ENCODE measurements around the gene DIAPH3.

DNA sequence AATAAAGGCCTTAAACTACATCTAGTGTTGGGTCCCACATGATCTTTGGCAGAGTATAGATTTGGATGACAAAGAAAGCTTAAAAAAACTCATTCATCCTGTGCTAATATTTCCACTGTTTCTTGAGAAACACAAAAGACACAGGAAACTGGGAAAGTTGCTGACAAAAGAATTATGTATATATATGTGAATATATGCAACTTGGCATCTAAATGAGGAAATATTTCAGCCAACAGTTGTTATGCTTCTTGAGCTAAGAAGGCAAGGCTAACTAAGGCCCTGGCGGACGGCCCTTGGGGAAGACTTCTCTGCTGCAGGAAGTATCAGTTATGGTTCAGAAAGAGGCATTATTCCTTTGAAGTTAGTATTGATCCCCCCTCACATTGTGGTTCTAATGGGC lies 491.8 kb downstream of the DIAPH3 start:
- no peak for TF ChIP-seq TEAD4 (CRISPR knock-in tag; IDR thresholded peaks at IDR 0.05)
- no peak for TF ChIP-seq CTCF (IDR thresholded peaks at IDR 0.05)
- no peak for TF ChIP-seq TCF7 (CRISPR knock-in tag; IDR thresholded peaks at IDR 0.05; ENCODE audit: low read depth)
- no peak for TF ChIP-seq ELF4 (CRISPR knock-in tag; IDR thresholded peaks at IDR 0.05; ENCODE audit: low read depth)
- TF ChIP-seq, protein P1, sequence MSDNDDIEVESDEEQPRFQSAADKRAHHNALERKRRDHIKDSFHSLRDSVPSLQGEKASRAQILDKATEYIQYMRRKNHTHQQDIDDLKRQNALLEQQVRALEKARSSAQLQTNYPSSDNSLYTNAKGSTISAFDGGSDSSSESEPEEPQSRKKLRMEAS (CRISPR knock-in tag; IDR thresholded peaks at IDR 0.05): no peak
- TF ChIP-seq, protein P2, sequence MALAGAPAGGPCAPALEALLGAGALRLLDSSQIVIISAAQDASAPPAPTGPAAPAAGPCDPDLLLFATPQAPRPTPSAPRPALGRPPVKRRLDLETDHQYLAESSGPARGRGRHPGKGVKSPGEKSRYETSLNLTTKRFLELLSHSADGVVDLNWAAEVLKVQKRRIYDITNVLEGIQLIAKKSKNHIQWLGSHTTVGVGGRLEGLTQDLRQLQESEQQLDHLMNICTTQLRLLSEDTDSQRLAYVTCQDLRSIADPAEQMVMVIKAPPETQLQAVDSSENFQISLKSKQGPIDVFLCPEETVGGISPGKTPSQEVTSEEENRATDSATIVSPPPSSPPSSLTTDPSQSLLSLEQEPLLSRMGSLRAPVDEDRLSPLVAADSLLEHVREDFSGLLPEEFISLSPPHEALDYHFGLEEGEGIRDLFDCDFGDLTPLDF (CRISPR knock-in tag; IDR thresholded peaks at IDR 0.05): no peak

Measured in WTC11 (cell line).